ENCODE data around the gene TMX2.
"Not testable (repeated sequence)": the region's sequence is repeated elsewhere in the genome, so short reads cannot be mapped to it uniquely, and the experiment has no call there.

Gene TMX2, protein sequence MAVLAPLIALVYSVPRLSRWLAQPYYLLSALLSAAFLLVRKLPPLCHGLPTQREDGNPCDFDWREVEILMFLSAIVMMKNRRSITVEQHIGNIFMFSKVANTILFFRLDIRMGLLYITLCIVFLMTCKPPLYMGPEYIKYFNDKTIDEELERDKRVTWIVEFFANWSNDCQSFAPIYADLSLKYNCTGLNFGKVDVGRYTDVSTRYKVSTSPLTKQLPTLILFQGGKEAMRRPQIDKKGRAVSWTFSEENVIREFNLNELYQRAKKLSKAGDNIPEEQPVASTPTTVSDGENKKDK

GRCh38 chr11:57712256-57713150 is at the start of gene TMX2:
Gene TMX2 (plus strand): TSS chr11:57712593. CDS start chr11:57712619, 26 bp downstream.
- H3K27ac ChIP-seq: peak within 1 kb of the TSS in 20 of 21 experiments; percentile 76 to 94 (median 89)
- H3K4me3 ChIP-seq: peak within 1 kb of the TSS; percentile 72 to 98 (median 92)

- no peak overlapping the region for H3K4me3 ChIP-seq
- no peak overlapping the region for H3K27ac ChIP-seq
Measured at GRCh38 chr11:57662893-57663292, 49.5 kb upstream of the TMX2 start.

- Histone ChIP-seq H3K27ac (no peak overlapping the region), H3K4me3 (no peak overlapping the region)
Measured at GRCh38 chr11:57663975-57664374, 48.4 kb upstream of the TMX2 start.

- peak overlapping the region; percentile 90 to 100 (median 99) for H3K27ac ChIP-seq
Measured at GRCh38 chr11:57667117-57667735, 45.2 kb upstream of the TMX2 start.

DNA sequence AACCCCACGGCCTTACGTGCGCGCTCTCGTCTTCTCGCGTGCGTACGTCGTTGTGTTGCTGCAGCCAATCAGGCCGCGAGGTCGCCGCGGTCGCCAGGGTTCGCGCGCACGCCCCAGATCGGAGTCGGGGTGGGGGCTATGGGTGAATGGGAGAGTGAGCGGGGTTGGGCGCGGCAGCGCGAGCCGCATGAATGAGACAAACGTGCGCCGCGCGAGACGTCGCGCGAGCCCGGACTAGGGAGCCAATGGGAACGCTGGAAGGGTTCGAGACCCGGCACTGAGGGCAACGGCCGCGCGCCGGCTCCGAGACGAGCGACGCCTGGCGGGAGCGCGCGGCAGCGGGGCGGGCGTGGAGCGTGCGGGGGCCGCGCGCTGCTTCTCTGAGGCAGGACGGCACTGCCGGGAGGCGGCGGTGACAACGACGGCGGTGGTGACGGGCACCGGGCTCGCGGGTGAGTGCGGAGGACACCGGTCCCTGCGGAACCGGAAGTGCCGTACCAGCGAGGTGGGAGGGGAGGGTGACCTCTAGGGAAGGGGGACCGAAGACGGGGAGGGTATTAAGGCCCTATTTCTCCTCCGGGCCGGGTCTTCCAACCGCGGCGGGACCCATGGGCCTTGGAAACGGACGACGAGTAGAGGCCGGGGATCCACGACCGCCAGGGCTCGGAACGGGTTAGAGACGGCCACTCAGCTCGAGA is 44.5 kb upstream of the TMX2 start, which contains the start of gene ZDHHC5:
Gene ZDHHC5 (plus strand): TSS at position 379 of the 698 bp plus-strand sequence. CDS start 4,977 bp downstream, outside the sequence.
- peak within 1 kb of the TSS; percentile 90 to 100 (median 99) for H3K27ac ChIP-seq
- H3K4me3 ChIP-seq: peak within 1 kb of the TSS; percentile 81 to 94 (median 88)

More at GRCh38 chr11:57667117-57667735, 45.2 kb upstream of the TMX2 start:
- peak overlapping the region; percentile 81 to 94 (median 88) for H3K4me3 ChIP-seq

- Histone ChIP-seq H3K4me3 (peak overlapping the region; percentile 81 to 94 (median 88)), H3K27ac (peak overlapping the region; percentile 89 to 100 (median 99))
Measured at GRCh38 chr11:57668434-57668782, 44.0 kb upstream of the TMX2 start.

DNA sequence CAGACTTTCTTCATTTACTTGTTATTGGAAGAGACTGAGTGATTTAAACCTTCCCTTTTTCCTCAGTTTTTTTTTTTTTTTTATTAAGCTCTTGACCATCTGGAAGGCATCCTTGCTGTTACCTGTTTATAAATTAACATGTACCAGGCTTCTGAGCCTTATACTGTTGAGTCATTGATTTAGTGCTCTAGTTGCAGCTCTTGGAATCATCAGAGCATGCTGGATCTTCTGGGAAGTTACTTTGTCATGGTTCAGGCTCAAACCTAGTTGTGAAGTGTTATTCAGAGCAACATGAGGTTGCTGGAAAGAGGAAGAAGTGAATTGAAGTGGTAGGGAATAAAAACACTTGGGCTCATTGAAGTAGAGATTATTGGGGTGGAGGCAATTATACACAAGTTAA is 38.1 kb upstream of the TMX2 start:
- Histone ChIP-seq H3K27ac (peak overlapping the region in 14 of 21 experiments; percentile 20 to 75 (median 55)), H3K4me3 (no peak overlapping the region)

DNA sequence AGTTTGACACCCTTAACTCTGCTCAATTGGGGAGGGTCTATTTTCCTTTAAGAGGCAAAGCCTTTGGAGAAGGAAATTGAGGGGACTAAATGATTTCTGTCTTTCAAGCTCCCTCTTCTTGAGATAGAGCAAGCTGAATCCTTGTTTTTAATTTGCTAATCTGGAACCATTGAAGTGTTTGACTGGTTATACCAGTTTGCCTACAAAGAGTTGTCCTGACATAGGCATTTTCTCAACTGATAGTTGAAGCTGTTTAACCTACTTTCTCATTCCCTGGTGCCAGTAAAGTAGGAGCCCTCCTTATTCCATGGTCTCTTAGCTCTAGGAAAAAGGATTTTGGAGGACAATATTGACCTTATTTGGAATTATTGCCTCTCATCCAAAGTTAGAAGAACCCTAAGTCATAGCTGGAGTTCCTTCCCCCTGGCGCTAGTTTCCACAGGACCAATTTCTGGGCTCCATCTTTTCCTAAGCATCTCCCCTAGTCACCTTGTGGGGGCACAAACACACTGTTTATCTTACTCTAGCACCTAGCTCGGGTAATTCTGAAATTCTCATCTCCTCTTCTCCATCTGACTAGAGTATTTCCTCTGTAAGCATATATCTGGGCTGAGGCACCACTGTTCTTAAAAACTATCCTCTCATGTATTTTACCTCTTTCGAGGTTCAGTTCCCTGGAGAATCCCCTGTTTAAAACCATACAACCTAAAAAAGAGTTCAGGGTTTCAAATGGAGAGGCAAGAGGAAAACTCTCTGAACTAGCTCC is 37.0 kb upstream of the TMX2 start:
- H3K4me3 ChIP-seq: no peak overlapping the region
- peak overlapping the region in 19 of 21 experiments; percentile 4 to 75 (median 39) for H3K27ac ChIP-seq

DNA sequence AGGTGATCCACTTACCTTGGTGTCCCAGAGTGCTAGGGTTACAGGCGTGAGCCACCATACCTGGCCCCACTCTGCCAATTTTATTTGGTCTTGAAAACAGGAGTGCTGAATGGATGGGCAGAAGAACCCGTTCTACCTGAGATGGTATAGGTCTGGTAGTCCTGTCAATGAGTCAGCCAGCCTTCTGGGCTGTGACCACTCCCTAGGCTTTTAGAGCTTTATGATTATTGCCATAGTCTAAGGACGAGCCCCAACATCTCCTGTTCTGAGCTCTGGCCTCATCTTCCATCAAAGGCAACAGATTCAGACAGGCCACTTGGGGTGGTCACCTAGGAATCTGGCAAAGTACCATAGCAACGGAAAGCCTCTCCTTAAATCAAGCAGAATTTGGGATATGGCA is 33.0 kb upstream of the TMX2 start:
- H3K4me3 ChIP-seq: no peak overlapping the region
- peak overlapping the region in 19 of 21 experiments; percentile 37 to 85 (median 72) for H3K27ac ChIP-seq

DNA sequence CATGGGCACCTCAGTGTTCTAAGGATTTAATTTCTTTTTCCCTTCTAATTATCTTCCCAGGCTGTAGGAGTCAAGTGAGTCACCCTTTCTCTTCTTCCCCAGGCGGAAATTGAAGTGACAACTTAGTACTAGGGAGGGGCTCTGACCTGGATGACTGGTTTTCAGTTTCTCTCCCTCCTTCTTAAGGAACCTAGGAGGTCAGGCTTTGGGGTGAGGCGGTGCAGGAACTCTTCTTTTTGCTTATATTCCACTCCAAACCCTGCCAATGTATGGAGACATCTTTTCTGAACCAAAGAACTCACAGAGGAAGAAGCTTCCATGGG is 31.9 kb upstream of the TMX2 start:
- peak overlapping the region in 19 of 21 experiments; percentile 37 to 85 (median 72) for H3K27ac ChIP-seq
- no peak overlapping the region for H3K4me3 ChIP-seq

- H3K27ac ChIP-seq: peak overlapping the region in 18 of 21 experiments; percentile 11 to 85 (median 63)
- no peak overlapping the region for H3K4me3 ChIP-seq
Measured at GRCh38 chr11:57681168-57681567, 31.2 kb upstream of the TMX2 start.

DNA sequence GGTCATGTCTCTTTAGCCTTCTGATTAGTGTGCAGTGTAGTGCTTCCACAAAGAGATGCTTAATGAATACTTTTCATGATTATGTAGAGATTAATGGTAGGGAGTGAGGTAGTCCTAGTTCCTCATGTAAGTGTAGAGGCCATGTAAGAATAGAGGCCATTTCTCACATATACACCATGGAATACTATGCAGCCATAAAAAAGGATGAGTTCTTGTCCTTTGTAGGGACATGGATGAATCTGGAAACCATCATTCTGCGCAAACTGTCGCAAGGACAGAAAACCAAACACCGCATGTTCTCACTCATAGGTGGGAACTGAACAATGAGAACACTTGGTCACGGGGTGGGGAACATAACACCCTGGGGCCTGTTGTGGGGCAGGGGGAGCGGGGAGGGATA is 21.9 kb upstream of the TMX2 start:
- H3K4me3 ChIP-seq, H3K27ac ChIP-seq: not testable (repeated sequence)

DNA sequence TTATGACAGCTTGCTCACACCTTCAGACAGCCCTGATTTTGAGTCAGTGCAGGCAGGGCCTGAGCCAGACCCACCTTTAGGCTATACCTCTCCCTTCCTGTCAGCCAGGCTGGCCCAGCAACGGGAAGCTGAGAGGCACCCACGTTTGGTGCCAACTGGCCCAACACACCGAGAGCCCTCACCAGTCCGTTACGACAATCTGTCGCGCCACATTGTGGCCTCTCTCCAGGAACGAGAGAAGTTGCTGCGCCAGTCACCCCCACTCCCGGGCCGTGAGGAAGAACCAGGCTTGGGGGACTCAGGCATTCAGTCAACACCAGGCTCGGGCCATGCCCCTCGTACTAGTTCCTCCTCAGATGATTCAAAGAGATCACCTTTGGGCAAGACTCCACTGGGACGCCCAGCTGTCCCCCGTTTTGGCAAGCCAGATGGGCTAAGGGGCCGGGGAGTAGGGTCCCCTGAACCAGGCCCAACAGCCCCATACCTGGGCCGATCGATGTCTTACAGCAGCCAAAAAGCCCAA is 13.5 kb upstream of the TMX2 start:
- Histone ChIP-seq H3K4me3 (no peak overlapping the region), H3K27ac (no peak overlapping the region)

DNA sequence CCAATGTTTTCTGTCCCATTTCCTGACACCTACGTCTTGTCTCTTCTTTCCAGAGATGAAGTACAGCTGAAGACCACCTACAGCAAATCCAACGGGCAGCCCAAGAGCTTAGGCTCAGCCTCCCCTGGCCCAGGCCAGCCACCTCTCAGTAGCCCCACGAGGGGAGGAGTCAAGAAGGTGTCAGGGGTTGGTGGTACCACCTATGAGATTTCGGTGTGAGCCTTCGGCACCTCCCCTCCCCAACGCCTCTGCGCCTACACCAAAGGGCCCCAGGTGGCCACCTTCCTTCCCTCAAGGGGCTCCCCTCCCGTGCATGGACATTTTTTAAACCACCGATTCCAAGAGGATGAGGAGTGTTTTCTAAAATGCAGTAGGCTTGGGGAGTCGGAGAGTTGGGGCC is 12.6 kb upstream of the TMX2 start:
- Histone ChIP-seq H3K4me3 (no peak overlapping the region), H3K27ac (no peak overlapping the region)

DNA sequence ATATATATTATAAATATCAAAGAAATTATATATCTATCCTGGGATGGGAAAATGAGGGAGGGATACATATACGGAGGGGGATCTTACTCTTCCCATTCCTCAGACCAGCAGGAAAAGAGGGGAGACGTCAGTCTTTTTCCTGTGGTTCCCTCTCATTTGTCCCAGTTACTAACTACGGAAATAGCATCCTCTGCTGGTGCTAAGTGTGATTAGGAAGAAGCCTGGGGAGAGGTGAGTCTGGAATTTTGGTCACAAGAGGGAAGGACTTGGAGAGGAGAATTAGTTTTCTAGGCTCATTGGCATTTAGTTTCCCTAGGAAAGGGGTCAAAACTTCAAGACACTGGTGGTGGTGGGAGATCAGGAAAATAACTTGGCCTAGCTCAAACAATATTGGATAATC is 12.0 kb upstream of the TMX2 start:
- H3K27ac ChIP-seq: no peak overlapping the region
- H3K4me3 ChIP-seq: no peak overlapping the region

DNA sequence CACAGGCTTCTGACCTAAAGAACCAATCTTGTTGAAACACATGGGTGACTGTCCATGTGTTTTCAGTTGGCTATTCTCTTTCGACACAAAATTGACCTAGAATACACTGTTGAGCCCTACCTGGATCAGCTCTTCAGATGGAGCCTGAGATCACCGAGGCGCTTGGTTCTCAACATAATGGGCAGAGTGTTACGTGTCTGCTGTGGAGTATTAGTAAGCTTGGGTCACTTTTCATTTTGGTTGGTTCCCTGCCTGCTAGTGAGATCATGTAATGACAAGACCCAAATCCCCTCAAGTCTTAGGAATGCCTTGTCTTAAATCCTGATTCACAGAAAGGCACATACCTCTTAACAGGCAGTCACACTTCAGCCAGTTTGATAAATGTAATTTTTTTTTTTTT is 9.1 kb upstream of the TMX2 start:
- Histone ChIP-seq H3K4me3 (no peak overlapping the region), H3K27ac (no peak overlapping the region)

DNA sequence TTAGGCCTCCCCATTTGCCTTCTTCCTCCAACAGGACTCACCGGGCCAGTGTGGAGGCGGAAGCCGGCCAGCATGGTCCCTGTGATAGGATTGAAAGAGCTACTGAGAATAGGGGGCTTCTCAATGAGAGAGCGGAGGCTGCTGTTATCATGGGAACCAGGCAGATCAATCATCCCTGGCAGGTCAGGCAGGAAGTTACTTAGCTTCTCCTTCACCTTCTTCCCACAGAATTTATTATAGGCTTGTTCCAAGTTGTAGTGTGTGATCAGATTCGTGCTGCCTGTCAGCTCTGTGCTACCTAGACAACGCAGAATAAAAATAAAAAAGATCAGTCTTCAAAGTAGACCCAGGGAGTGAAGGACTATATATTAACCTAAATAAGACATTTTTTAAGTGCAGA is 7.5 kb upstream of the TMX2 start:
- H3K4me3 ChIP-seq: no peak overlapping the region
- no peak overlapping the region for H3K27ac ChIP-seq

GRCh38 chr11:57705432-57705831 is 7.0 kb upstream of the TMX2 start:
- H3K4me3 ChIP-seq, H3K27ac ChIP-seq: not testable (repeated sequence)

Measured in skin epidermis (tissue), 12 donors.